SIG-M5 (cell line): ENCODE results near the gene ARHGAP8.

Experiments used
- DNase-seq: peaks from one replicate; lab custom pipeline; 2025; lab: John Stamatoyannopoulos, UW

The ARHGAP8 gene

GRCh38 chr22:44861245-44861644, 108.9 kb downstream of the ARHGAP8 start:
- DNase-seq = no peak

- DNase-seq = no peak
These were observed 109.9 kb downstream of the ARHGAP8 start for GRCh38 chr22:44862281-44862680.

GRCh38 chr22:44862981-44863860, 110.8 kb downstream of the ARHGAP8 start:
- no peak for DNase-seq

- no peak for DNase-seq
These were observed 113.0 kb downstream of the ARHGAP8 start for GRCh38 chr22:44865193-44866057.

GRCh38 chr22:44869196-44869595, 116.8 kb downstream of the ARHGAP8 start:
- no peak for DNase-seq

- DNase-seq = no peak
These were observed 117.6 kb downstream of the ARHGAP8 start for GRCh38 chr22:44870021-44870420.

- DNase-seq = no peak
These were observed 119.4 kb downstream of the ARHGAP8 start for GRCh38 chr22:44871782-44872181.

GRCh38 chr22:44876921-44877320, 124.5 kb downstream of the ARHGAP8 start:
- DNase-seq = no peak

- DNase-seq = no peak
These were observed 126.3 kb downstream of the ARHGAP8 start for GRCh38 chr22:44878483-44879300.

- no peak for DNase-seq
These were observed 126.9 kb downstream of the ARHGAP8 start for GRCh38 chr22:44879301-44879680.

GRCh38 chr22:44880610-44881290, 128.4 kb downstream of the ARHGAP8 start:
- no peak for DNase-seq

GRCh38 chr22:44881624-44882023, 129.2 kb downstream of the ARHGAP8 start:
- no peak for DNase-seq

- no peak for DNase-seq
These were observed 130.0 kb downstream of the ARHGAP8 start for GRCh38 chr22:44882226-44882905.

GRCh38 chr22:44883011-44883421, 130.6 kb downstream of the ARHGAP8 start:
- no peak for DNase-seq

- DNase-seq = no peak
These were observed 132.2 kb downstream of the ARHGAP8 start for GRCh38 chr22:44884562-44884961.

- no peak for DNase-seq
These were observed 132.8 kb downstream of the ARHGAP8 start for GRCh38 chr22:44884968-44885805.

GRCh38 chr22:44885806-44886360, 133.5 kb downstream of the ARHGAP8 start:
- DNase-seq = no peak

- no peak for DNase-seq
These were observed 135.6 kb downstream of the ARHGAP8 start for GRCh38 chr22:44887941-44888366.

GRCh38 chr22:44888491-44889254, 136.3 kb downstream of the ARHGAP8 start:
- no peak for DNase-seq
